Mucosa of descending colon (tissue), 3 donors: Measurements from ENCODE around the gene ZSWIM3. TPM values are rescaled to one million over a fixed set of nuclear protein-coding genes. Genes with fewer than 3 reads are reported as not detected.

ENCODE experiments used
- ATAC-seq: fragments of 200-7000 bp; cut with Tn5 transposase; one replicate; pipeline ENCODE4 v1.9.1; 2020; ENCODE audit warnings: mild to moderate bottlenecking, moderate library complexity
- DNase-seq, 3 donors: peaks; one replicate each; pipeline ENCODE4 v3.0.0-alpha.2; 2020
- H3K36me3 ChIP-seq: fragments of 200-600 bp; one replicate; pipeline ENCODE4 v1.8.0; 2021; ENCODE audit warnings: low read depth, mild to moderate bottlenecking
- H3K4me1 ChIP-seq: fragments of 200-600 bp; one replicate; pipeline ENCODE4 v1.8.0; 2021; ENCODE audit warnings: low read depth, mild to moderate bottlenecking
- H3K4me3 ChIP-seq: fragments of 200-600 bp; one replicate; pipeline ENCODE4 v1.8.0; 2021; ENCODE audit warnings: mild to moderate bottlenecking
- H3K9me3 ChIP-seq: fragments of 200-600 bp; one replicate; pipeline ENCODE4 v1.8.0; 2021; ENCODE audit warnings: mild to moderate bottlenecking
- intact Hi-C, 2 donors: fragments of 100-400 bp; cut with DNase I in 1 of 2; cut with micrococcal nuclease in 1 of 2; formaldehyde crosslinking; loops; one replicate each; pipeline versions ENCODE4 v1.11.0 to v1.11.1; 2022; cut with DNase I, micrococcal nuclease
- total RNA-seq, 3 donors: library from RNA; stranded (reverse); fragmentation: NEBNext Ultra II Directional in 2 of 3; extraction: Animal tissue kit (Norgen Biotek cat#: 25700) in 2 of 3; gene quantifications; one replicate each; pipeline versions ENCODE4 v1.2.1 to v1.2.4, GENCODE V29; 2021 to 2023
- TF ChIP-seq, protein P1 (sequence below): fragments of 200-600 bp; IDR thresholded peaks from one replicate; pipeline ENCODE4 v1.8.0; 2022; ENCODE audit warnings: antibody characterized with exemption, mild to moderate bottlenecking
- donor health status: DM: no; HTN: no; CAD: no; lungs with moderate emphysema.
- donor health status: DM: no; HTN: no; CAD: no.
- donor health status: DM: no; HTN: yes; CAD: no.

Gene ZSWIM3
- total RNA-seq, 3 donors from 2014 or later: 3.3 to 7.4 (median 5.7) TPM

DNA sequence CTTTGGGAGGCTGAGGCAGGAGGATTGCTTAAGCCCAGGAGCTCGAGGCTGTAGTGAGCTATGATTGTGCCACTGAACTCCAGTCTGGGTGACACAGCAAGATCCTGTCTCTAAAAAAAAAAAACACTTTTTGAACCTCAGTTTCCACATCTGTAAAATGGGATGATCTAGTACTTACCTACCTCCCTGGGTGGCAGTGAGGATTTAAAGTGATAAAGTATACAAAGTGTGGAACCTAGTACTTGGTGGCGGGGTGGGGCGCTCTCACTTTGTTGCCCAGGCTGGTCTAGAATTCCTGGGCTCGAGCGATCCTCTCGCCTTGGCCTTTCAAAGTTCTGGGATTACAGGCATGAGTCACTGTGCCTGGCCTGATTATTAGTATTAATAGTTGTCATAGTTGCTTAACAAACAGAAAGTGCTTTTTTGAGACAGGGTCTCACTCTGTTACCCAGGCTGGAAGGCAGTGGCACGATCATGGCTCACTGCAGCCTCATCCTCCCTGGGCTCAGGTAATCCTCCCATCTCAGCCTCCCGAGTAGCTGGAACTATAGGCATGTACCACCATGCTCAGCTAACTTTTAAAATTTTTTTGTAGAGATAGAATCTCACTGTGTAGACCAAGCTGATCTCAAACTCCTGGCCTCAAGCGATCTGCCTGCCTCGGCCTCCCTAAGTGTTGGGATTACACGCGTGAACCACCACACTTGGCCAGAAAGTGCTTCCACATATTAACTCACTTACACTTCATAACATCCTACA, 61.5 kb downstream of the ZSWIM3 start:
- intact Hi-C loops: no loop called here
- H3K9me3 ChIP-seq: no peaks in the 10 kb centered on the region
- TF ChIP-seq, protein P1, sequence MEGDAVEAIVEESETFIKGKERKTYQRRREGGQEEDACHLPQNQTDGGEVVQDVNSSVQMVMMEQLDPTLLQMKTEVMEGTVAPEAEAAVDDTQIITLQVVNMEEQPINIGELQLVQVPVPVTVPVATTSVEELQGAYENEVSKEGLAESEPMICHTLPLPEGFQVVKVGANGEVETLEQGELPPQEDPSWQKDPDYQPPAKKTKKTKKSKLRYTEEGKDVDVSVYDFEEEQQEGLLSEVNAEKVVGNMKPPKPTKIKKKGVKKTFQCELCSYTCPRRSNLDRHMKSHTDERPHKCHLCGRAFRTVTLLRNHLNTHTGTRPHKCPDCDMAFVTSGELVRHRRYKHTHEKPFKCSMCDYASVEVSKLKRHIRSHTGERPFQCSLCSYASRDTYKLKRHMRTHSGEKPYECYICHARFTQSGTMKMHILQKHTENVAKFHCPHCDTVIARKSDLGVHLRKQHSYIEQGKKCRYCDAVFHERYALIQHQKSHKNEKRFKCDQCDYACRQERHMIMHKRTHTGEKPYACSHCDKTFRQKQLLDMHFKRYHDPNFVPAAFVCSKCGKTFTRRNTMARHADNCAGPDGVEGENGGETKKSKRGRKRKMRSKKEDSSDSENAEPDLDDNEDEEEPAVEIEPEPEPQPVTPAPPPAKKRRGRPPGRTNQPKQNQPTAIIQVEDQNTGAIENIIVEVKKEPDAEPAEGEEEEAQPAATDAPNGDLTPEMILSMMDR: no peak
- no peaks in the 10 kb centered on the region for H3K36me3 ChIP-seq
- ATAC-seq (no peak), DNase-seq (no peak)
- H3K4me1 ChIP-seq: peaks cover 11% of the 10 kb centered on the region
- no peak overlapping the region for H3K4me3 ChIP-seq

DNA sequence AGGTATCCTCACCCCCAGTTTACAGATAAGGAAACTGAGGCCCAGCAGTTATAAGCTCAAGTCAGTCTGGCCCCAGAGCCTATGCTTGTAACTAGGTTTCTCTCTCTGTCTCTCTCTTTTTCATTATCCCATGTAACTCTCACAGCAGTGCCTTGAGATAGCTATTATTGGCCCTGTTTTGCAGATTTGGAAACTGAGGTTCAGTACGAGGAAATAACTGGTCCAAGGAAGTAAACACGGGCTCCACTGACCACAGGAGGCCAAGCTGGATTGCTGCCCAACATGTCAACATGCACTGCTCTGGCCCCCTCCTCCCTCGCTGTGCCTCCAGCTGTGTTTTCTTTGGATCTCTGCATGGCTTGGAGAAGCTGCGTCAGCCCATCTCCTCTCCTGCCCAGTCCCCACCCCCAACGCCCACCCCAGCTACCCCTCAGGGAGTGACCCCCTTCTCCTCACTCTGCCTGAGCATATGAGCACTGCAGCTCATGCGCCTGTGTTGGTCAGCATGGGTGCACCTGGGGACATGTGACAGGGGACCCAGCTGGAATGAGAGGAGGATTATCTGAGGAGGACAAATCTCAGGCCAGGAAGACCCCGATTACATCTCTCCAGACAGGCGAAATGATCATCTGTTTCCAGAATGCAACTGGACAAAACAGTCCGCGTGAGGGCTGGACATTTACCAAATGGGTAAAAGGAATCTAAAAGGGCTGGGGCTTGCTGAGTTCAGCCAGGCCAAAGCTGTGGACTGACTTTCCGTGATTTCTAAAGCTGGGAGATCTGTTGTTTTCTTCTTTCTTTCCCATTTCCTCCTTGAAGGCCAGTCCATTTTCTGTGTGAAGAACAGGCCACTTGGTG, 62.4 kb downstream of the ZSWIM3 start:
- Histone ChIP-seq H3K9me3 (no peaks in the 10 kb centered on the region), H3K4me3 (no peak overlapping the region), H3K36me3 (no peaks in the 10 kb centered on the region), H3K4me1 (peaks cover 8% of the 10 kb centered on the region)
- ATAC-seq (peak; percentile 17), DNase-seq (peak in 2 of 3 donors; percentile 51 to 58)
- TF ChIP-seq, protein P1: no peak
- intact Hi-C loops: no loop called here

DNA sequence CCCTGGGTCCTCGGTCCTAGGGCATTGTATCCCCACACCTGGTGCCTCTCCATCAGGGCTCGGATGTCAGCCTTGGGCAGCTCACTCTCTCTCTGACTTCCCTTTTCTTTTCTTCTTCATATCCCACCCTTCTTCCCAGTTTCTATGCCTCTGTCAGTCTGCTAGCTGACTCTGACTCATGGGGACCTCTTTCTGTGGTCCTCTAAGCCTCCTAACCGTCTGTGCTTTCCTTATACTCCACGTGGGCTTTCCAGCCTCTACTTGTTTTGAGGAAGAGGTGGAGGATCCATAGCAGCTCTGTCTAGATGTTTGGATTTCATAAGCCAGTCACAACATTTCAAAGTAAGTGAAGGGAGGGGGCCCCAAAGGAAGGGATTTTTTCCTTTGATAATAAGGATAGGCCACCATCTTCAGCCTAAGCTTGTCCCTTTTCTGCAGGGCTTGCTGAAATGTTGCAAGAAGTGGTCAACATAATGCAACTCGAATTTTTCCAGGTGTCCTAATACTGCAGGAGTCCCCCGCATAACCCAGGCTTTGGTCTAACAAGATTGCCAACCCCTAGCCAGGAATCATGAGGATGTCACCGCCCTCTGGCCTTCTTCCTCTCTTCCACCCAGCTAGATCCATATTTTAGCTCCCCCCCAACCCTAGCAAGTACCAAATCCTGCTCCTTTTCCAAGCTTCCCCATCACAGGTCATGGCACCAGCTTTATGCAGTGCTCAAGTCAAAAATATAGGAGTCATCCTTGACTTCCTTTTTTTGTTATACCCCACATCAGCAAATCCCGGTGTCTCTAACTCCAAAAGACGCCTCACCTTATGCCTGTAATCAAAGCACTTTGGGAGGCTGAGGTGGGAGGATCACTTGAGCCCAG, 63.3 kb downstream of the ZSWIM3 start:
- no peak for ATAC-seq
- Histone ChIP-seq H3K4me3 (no peak overlapping the region), H3K9me3 (no peaks in the 10 kb centered on the region), H3K36me3 (no peaks in the 10 kb centered on the region), H3K4me1 (peaks cover 7% of the 10 kb centered on the region)
- TF ChIP-seq, protein P1: no peak
- peak in 1 of 3 donors; percentile 2 for DNase-seq
- intact Hi-C loops: no loop called here

DNA sequence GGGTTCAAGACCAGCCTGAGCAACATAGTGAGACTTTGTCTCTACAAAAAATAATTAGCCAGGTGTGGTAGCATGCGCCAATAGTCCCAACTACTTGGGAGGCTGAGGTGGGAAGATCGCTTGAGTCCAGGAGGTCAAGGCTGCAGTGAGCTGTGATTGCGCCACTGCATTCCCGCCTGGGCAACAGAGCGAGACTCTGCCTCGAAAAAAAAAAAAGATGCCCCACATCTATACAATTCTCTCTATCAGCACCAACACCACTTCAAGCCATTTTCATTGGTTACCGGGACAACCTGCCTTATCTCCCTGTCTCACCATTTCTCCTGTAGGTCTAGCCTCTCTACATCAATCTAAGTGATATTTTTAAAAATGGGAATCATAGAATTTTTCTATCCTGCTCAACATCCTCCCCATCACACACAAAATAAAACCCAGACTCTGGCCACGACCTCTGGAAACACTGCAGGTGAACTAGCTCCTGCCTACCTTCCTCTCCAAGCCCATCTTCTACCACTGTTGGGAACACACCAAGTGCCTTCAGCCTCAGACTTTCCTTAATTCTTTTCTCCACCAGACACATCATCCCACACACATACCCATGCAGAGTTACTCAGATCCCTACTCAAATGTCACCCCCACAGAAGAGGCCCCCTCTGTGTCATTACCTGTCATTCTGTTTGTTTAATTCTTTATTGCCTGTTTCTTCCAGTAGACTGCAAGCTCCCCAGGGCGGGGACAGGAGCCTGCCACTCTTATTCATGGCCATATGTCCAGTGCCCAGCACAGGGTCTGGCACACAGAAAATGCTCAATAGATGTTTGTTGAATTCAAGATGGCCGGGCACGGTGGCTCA, 64.1 kb downstream of the ZSWIM3 start:
- peaks cover 7% of the 10 kb centered on the region for H3K4me1 ChIP-seq
- H3K36me3 ChIP-seq: no peaks in the 10 kb centered on the region
- DNase-seq (peak in 1 of 3 donors; percentile 22), ATAC-seq (no peak)
- intact Hi-C loops: no loop called here
- H3K9me3 ChIP-seq: no peaks in the 10 kb centered on the region
- TF ChIP-seq, protein P1: no peak
- no peak overlapping the region for H3K4me3 ChIP-seq
